ENCODE measurements around the gene LRRC7.
"Not testable (repeated sequence)": the region's sequence is repeated elsewhere in the genome, so short reads cannot be mapped to it uniquely, and the experiment has no call there.

Gene LRRC7

DNA sequence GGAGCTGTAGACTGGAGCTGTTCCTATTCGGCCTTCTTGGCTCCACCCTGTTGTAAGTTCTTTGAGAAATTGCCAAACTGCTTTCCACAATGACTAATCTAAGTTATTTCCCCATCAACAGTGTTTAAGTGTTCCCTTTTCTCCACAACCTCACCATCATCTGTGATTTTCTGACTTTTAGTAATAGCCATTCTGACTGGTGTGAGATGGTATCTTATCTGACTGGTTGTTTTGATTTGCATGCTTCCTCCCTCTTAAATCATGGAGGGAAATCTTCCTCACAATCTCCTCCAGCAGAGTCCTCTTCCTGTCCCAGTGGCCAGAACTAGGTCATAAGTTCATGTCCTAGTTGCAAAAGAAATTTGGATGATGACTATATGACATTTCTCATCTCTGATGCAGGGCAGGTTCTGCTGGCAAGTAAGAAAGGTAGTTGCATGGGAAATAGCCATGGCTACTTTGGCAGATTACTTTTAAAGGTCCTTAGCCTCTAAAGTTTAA, 343.6 kb downstream of the LRRC7 start:
- ATAC-seq (no peak), DNase-seq (no peak)
- no peak overlapping the region for H3K4me3 Mint-ChIP-seq
- H3K4me1 Mint-ChIP-seq: no peaks in the 10 kb centered on the region
- H3K9me3 Mint-ChIP-seq: peaks cover 6 to 8% of the 10 kb centered on the region in 2 donors
- no peak overlapping the region for H3K27ac Mint-ChIP-seq
- H3K27me3 Mint-ChIP-seq: no peaks in the 10 kb centered on the region

DNA sequence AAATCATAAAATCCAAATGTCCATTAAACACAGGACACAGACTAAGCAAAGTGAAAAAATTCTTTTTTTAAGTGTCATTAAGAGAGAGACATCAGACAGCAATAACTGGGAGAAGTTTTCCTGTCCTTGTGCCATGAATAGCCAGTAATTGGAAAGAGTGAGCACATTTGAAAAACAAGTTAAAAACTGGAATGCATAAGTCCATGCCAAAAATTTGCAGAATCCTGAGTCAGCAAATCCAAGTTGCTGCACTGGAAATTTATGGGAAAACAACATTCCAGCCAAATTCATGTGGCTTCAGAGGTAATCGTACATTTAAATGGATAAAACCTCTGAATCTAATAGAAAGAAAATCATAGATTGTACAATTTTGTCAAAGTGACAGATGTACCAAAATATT, 346.3 kb downstream of the LRRC7 start:
- Mint-ChIP-seq H3K4me1 (no peaks in the 10 kb centered on the region), H3K27ac (no peak overlapping the region), H3K4me3 (no peak overlapping the region), H3K27me3 (no peaks in the 10 kb centered on the region), H3K9me3 (peaks cover 8 to 10% of the 10 kb centered on the region in 2 donors)
- no peak for ATAC-seq
- no peak for DNase-seq

GRCh38 chr1:69914976-69915765, 347.4 kb downstream of the LRRC7 start:
- H3K27ac Mint-ChIP-seq: no peak overlapping the region
- ATAC-seq: no peak
- no peak overlapping the region for H3K4me3 Mint-ChIP-seq
- no peaks in the 10 kb centered on the region for H3K4me1 Mint-ChIP-seq
- DNase-seq: no peak
- no peaks in the 10 kb centered on the region for H3K27me3 Mint-ChIP-seq
- H3K9me3 Mint-ChIP-seq: peaks cover 2 to 4% of the 10 kb centered on the region in 2 donors

GRCh38 chr1:69919129-69919921, 351.6 kb downstream of the LRRC7 start:
- Mint-ChIP-seq H3K27ac (no peak overlapping the region), H3K27me3 (no peaks in the 10 kb centered on the region), H3K4me1 (no peaks in the 10 kb centered on the region), H3K4me3 (no peak overlapping the region), H3K9me3 (peaks cover 7 to 9% of the 10 kb centered on the region in 2 donors)
- DNase-seq: no peak
- no peak for ATAC-seq

DNA sequence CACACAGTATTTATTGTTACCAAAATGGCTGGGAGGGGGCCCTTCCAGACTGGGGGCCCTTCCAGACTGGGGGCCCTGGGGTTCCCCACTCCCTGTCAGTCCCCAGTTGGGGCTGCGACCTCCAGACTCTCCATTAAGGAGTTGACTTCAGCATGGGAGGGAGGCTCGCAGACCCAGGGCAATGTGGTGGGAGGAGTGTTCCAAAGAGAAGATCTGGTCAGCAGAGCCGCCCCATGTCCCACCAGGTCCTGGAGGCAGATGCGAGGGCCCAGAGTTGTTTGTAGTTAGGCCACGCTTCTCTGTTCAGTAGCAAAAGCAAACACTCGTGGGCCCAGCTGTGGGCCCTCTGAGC, 352.2 kb downstream of the LRRC7 start:
- ATAC-seq: no peak
- no peak for DNase-seq
- no peaks in the 10 kb centered on the region for H3K4me1 Mint-ChIP-seq
- no peak overlapping the region for H3K4me3 Mint-ChIP-seq
- no peaks in the 10 kb centered on the region for H3K27me3 Mint-ChIP-seq
- peaks cover 7 to 9% of the 10 kb centered on the region in 2 donors for H3K9me3 Mint-ChIP-seq
- no peak overlapping the region for H3K27ac Mint-ChIP-seq

DNA sequence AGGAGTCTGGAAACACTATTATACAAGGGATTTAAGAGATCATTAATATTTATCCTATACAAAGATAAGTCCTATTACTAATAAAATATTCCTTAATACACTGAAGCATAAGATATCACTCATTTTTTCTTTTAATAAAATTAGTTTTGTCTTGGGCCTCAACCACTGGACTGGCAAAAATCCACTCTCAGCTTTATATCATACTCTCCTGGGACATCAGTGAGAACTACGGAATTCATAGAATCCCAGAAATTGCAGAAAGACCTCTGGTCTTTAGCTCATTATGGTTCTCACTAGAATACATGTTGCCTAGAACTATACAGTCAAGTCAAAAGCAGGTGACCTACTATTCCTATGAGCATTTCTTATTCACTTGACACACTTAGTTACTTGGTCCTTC, 352.7 kb downstream of the LRRC7 start:
- Mint-ChIP-seq H3K9me3 (peaks cover 7 to 9% of the 10 kb centered on the region in 2 donors), H3K27me3 (no peaks in the 10 kb centered on the region)

GRCh38 chr1:69921486-69921885, 353.8 kb downstream of the LRRC7 start:
- no peaks in the 10 kb centered on the region for H3K27me3 Mint-ChIP-seq
- ATAC-seq (no peak), DNase-seq (no peak)
- H3K4me1 Mint-ChIP-seq: no peaks in the 10 kb centered on the region
- no peak overlapping the region for H3K27ac Mint-ChIP-seq
- H3K9me3 Mint-ChIP-seq: peaks cover 7 to 9% of the 10 kb centered on the region in 2 donors
- no peak overlapping the region for H3K4me3 Mint-ChIP-seq

More for the DNA sequence above, 352.7 kb downstream of the LRRC7 start:
- DNase-seq: no peak
- Mint-ChIP-seq H3K4me3 (no peak overlapping the region), H3K4me1 (no peaks in the 10 kb centered on the region), H3K27ac (no peak overlapping the region)
- ATAC-seq: no peak

- not testable (repeated sequence) for ATAC-seq, H3K4me3 Mint-ChIP-seq, H3K27me3 Mint-ChIP-seq, H3K4me1 Mint-ChIP-seq, H3K27ac Mint-ChIP-seq, DNase-seq
- H3K9me3 Mint-ChIP-seq: peaks cover 14 to 18% of the 10 kb centered on the region in 2 donors
Measured at GRCh38 chr1:69928234-69928633, 360.5 kb downstream of the LRRC7 start.

DNA sequence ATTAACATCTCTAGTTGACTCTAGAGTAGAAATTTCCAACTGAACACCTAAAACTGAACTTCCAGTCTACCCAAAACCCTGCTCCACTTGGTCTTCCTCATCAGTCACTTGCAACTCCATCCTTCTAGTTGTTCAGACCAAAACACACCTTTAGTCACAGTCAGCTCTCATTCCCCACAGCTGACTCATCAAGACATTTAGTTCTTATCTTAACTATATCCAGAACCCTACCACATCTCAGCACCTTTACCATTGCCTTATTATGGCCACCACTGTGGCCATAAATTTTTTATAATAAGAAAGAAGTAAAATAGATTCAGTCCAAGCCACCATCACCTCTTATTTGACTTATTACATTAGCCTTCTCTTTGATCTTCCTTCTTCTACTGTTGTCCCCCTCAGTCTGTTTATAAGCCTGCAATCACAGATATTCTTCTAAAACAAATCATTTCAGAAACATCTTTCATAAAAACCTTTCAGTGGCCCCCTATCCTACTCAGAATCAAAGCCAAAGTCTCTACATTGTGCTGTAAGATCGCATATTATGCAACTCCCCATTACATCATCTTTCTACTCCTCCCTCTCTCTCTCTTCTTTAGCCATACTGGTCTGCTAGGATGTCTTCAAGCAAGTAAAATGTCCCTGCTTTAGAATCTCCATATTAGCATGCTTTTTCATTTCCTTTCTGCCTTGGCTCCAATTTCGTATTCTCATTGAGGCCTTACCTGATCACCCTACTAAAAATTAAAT, 361.8 kb downstream of the LRRC7 start:
- H3K4me1 Mint-ChIP-seq: no peaks in the 10 kb centered on the region
- DNase-seq (no peak), ATAC-seq (no peak)
- peaks cover 14 to 18% of the 10 kb centered on the region in 2 donors for H3K9me3 Mint-ChIP-seq
- H3K4me3 Mint-ChIP-seq: no peak overlapping the region
- H3K27me3 Mint-ChIP-seq: no peaks in the 10 kb centered on the region
- no peak overlapping the region for H3K27ac Mint-ChIP-seq

DNA sequence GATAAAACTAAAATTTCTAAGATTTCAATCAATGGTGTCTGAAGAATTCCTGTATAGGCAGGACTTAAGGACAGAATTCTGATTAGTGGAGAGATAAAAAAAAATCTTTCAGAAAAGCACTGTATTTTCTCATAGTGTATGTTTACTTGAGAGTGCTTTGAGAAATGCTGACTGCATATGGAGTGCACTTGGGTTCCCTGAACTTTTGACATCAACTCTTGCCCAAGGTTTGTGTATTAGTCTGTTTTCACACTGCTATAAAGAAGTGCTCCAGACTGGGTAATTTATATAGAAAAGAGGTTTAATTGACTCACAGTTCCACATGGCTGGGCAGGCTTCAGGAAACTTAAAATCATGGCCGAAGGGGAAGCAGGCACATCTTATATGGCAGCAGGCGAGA, 362.7 kb downstream of the LRRC7 start:
- peaks cover 14 to 18% of the 10 kb centered on the region in 2 donors for H3K9me3 Mint-ChIP-seq
- H3K27me3 Mint-ChIP-seq: no peaks in the 10 kb centered on the region
- H3K4me3 Mint-ChIP-seq: no peak overlapping the region
- ATAC-seq: no peak
- H3K27ac Mint-ChIP-seq: no peak overlapping the region
- H3K4me1 Mint-ChIP-seq: no peaks in the 10 kb centered on the region
- DNase-seq: no peak

DNA sequence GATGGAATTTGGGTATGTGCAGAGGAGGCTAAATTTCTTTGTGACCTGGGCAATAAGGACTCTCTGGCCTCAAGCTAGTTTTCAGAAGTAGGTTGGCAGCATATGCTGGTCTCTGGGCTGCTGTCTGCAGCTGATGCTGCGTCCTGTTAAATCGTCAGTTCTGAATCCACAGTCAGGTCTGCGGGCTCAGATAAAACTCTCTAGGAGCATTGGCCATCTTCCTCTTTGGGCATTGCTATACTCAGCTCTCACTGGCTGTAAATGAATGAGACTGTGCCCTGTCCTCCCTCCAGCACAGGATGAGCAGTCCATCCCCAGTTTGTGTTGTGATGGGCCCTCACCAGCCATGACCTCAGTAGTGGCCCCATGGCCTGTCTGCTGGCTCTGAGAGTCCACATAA, 365.0 kb downstream of the LRRC7 start:
- DNase-seq (no peak), ATAC-seq (no peak)
- Mint-ChIP-seq H3K4me3 (no peak overlapping the region), H3K4me1 (no peaks in the 10 kb centered on the region), H3K27ac (no peak overlapping the region), H3K27me3 (no peaks in the 10 kb centered on the region), H3K9me3 (peaks cover 14 to 18% of the 10 kb centered on the region in 2 donors)

DNA sequence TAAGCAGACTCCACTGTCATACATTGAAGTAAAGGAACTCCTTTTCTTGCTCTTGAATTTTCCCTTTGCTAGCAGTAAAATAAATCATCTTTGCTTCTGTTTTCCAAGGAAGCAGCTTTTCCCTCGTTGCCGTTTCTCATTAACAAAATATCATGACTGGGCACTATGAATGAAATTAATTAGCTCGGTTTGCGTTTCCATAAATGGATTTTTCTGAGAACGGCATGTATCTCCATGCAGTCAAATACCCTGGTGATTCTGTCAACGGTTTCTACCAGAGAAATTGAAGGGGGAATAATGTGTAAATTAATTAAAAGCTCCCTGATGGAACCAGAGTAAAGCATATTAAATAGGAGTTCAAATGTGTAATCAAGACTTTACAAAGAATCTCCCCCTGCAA, 372.5 kb downstream of the LRRC7 start:
- ATAC-seq: no peak
- no peak overlapping the region for H3K4me3 Mint-ChIP-seq

DNA sequence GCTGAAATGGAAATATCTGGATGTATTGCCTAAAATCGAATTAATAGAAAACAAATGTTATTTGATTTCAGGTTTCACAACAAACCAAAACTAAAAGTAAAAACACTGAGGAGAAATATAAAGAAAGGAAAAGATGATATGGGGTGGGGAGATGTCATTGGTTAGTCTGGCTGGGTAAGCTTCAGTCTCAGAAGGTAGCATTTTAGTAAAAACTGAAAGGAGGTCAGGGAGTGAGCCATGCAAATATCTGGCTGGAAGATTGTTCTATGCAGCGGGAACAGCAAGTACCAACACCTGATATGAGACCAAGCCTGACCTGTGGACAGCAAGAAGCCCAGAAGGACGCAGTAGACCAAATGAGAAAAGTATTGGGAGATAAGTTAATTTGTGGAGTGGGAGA, 373.1 kb downstream of the LRRC7 start:
- Mint-ChIP-seq H3K27ac (no peak overlapping the region), H3K9me3 (peaks cover 5 to 17% of the 10 kb centered on the region in 2 donors)
- ATAC-seq: no peak

More for the DNA sequence above, 372.5 kb downstream of the LRRC7 start:
- Mint-ChIP-seq H3K27ac (no peak overlapping the region), H3K4me1 (no peaks in the 10 kb centered on the region), H3K9me3 (peaks cover 5 to 17% of the 10 kb centered on the region in 2 donors), H3K27me3 (no peaks in the 10 kb centered on the region)
- no peak for DNase-seq

DNA sequence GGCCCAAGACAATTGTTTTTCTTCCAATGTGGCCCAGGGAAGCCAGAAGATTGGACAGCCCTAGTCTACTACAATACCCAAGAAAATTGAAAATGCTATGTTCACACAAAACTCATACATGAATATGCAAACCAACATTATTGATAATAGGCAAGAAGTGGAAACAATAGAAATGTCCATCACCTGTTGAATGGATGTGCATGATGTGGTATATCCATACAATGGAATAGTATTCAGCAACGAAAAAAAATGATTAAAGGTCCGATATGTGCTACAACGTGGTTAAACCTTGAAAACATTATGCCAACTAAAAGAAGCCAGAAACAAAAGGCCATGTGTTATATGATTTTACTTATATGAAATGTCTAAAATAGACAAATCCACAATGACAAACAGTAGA, 375.3 kb downstream of the LRRC7 start:
- H3K27me3 Mint-ChIP-seq: no peaks in the 10 kb centered on the region
- no peak overlapping the region for H3K27ac Mint-ChIP-seq
- H3K4me3 Mint-ChIP-seq: no peak overlapping the region
- H3K4me1 Mint-ChIP-seq: no peaks in the 10 kb centered on the region
- ATAC-seq (no peak), DNase-seq (no peak)
- H3K9me3 Mint-ChIP-seq: peaks cover 5 to 17% of the 10 kb centered on the region in 2 donors

More for the DNA sequence above, 373.1 kb downstream of the LRRC7 start:
- H3K27me3 Mint-ChIP-seq: no peaks in the 10 kb centered on the region
- H3K4me1 Mint-ChIP-seq: no peaks in the 10 kb centered on the region
- no peak for DNase-seq
- no peak overlapping the region for H3K4me3 Mint-ChIP-seq

DNA sequence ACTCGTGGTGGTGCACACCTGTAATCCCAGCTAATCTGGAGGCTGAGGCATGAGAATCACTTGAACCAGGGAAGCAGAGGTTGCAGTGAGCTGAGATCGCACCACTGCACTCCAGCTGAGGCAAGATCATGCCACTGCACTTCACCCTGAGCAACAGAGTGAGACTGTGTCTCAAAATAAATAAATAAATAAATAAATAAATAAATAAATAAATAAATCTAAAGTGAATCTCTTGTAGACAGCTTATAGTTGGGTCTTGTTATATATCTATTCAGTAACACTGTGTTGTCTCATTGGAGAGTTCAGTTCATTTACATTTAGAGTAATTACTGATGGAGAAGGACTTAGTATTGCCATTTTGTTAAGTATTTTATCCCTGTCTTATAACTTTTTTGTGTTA, 379.2 kb downstream of the LRRC7 start:
- DNase-seq (no peak), ATAC-seq (no peak)
- Mint-ChIP-seq H3K4me1 (no peaks in the 10 kb centered on the region), H3K4me3 (no peak overlapping the region), H3K27ac (peak overlapping the region in 1 of 2 donors; percentile 22), H3K9me3 (peaks cover 12 to 17% of the 10 kb centered on the region in 2 donors), H3K27me3 (no peaks in the 10 kb centered on the region)
